ENCODE results near the gene CUL9.

CUL9 gene

GRCh38 chr6:43149265-43149664 lies 32.7 kb upstream of the CUL9 start:
- ATAC-seq = peak; percentile 67
- TF ChIP-seq CSDC2 (CRISPR knock-in tag; IDR thresholded peaks at IDR 0.05) = no peak
- TF ChIP-seq ZNF565 (CRISPR knock-in tag; conservative IDR thresholded peaks at IDR 0.05; ENCODE audit: low read depth) = no peak
- TF ChIP-seq ESRRG (CRISPR knock-in tag; IDR thresholded peaks at IDR 0.05) = no peak
- TF ChIP-seq RARB (CRISPR knock-in tag; IDR thresholded peaks at IDR 0.05) = no peak
- TF ChIP-seq OSR1 (CRISPR knock-in tag; IDR thresholded peaks at IDR 0.05) = no peak
- no peak for TF ChIP-seq ZNF70 (CRISPR knock-in tag; IDR thresholded peaks at IDR 0.05)
- no peak for TF ChIP-seq BACH2 (CRISPR knock-in tag; IDR thresholded peaks at IDR 0.05; ENCODE audit: borderline replicate concordance)
- TF ChIP-seq TCF4 (CRISPR knock-in tag; IDR thresholded peaks at IDR 0.05; ENCODE audit: borderline replicate concordance) = no peak
- TF ChIP-seq CREB5 (CRISPR knock-in tag; IDR thresholded peaks at IDR 0.05; ENCODE audit: low read depth) = no peak
- no peak for TF ChIP-seq ZNF8 (CRISPR knock-in tag; IDR thresholded peaks at IDR 0.05)
- no peak for TF ChIP-seq PPARA (CRISPR knock-in tag; IDR thresholded peaks at IDR 0.05; ENCODE audit: borderline replicate concordance)
- TF ChIP-seq CSRNP3 (CRISPR knock-in tag; IDR thresholded peaks at IDR 0.05) = no peak
- no peak for TF ChIP-seq PATZ1 (CRISPR knock-in tag; IDR thresholded peaks at IDR 0.05; ENCODE audit: borderline replicate concordance)
- no peak for TF ChIP-seq ZC3H10 (CRISPR knock-in tag; IDR thresholded peaks at IDR 0.05)
- TF ChIP-seq ISL1 (CRISPR knock-in tag; IDR thresholded peaks at IDR 0.05) = no peak
- TF ChIP-seq TOX (CRISPR knock-in tag; IDR thresholded peaks at IDR 0.05; ENCODE audit: borderline replicate concordance) = no peak

- ATAC-seq = no peak
- no peak for TF ChIP-seq CREB5 (CRISPR knock-in tag; IDR thresholded peaks at IDR 0.05; ENCODE audit: low read depth)
- TF ChIP-seq RARB (CRISPR knock-in tag; IDR thresholded peaks at IDR 0.05) = no peak
- no peak for TF ChIP-seq BACH2 (CRISPR knock-in tag; IDR thresholded peaks at IDR 0.05; ENCODE audit: borderline replicate concordance)
- no peak for TF ChIP-seq TOX (CRISPR knock-in tag; IDR thresholded peaks at IDR 0.05; ENCODE audit: borderline replicate concordance)
- no peak for TF ChIP-seq ZFP30 (CRISPR knock-in tag; IDR thresholded peaks at IDR 0.05)
- TF ChIP-seq ZNF565 (CRISPR knock-in tag; conservative IDR thresholded peaks at IDR 0.05; ENCODE audit: low read depth) = no peak
- no peak for TF ChIP-seq GLIS3 (CRISPR knock-in tag; IDR thresholded peaks at IDR 0.05)
- no peak for TF ChIP-seq ZFP3 (CRISPR knock-in tag; IDR thresholded peaks at IDR 0.05)
Measured at GRCh38 chr6:43150051-43150751, 31.8 kb upstream of the CUL9 start.

- ATAC-seq = no peak
- no peak for TF ChIP-seq PATZ1 (CRISPR knock-in tag; IDR thresholded peaks at IDR 0.05; ENCODE audit: borderline replicate concordance)
- no peak for TF ChIP-seq ZC3H10 (CRISPR knock-in tag; IDR thresholded peaks at IDR 0.05)
- TF ChIP-seq CREB5 (CRISPR knock-in tag; IDR thresholded peaks at IDR 0.05; ENCODE audit: low read depth) = no peak
- TF ChIP-seq BACH2 (CRISPR knock-in tag; IDR thresholded peaks at IDR 0.05; ENCODE audit: borderline replicate concordance) = no peak
- TF ChIP-seq GLIS3 (CRISPR knock-in tag; IDR thresholded peaks at IDR 0.05) = no peak
- TF ChIP-seq ZNF565 (CRISPR knock-in tag; conservative IDR thresholded peaks at IDR 0.05; ENCODE audit: low read depth) = no peak
- TF ChIP-seq OSR1 (CRISPR knock-in tag; IDR thresholded peaks at IDR 0.05) = no peak
Measured at GRCh38 chr6:43159599-43159998, 22.4 kb upstream of the CUL9 start.
